Neural cell (in vitro differentiated cells): ENCODE results near the gene GINS1. TPM values are rescaled to one million over a fixed set of nuclear protein-coding genes. Genes with fewer than 3 reads are reported as not detected.

Experiments
- H2AFZ ChIP-seq: fragments of 200-600, 300-800 bp; sonication (generic), shearing (Covaris generic); 2 replicates; pipeline ENCODE4 v1.6.0; 2014; ENCODE audit warnings: low read depth, mild to moderate bottlenecking, antibody characterized with exemption, low read length, moderate library complexity
- H3F3A ChIP-seq: fragments of 200-600 bp; shearing (Covaris generic); 2 replicates; pipeline ENCODE4 v1.6.1; 2016; ENCODE audit warnings: mild to moderate bottlenecking, moderate library complexity, mixed read lengths, antibody characterized with exemption, low read length; ENCODE audit not compliant: insufficient read depth, poor library complexity, severe bottlenecking
- H3K27ac ChIP-seq: fragments of 200-600, 300-800 bp; sonication (generic), shearing (Covaris generic); 2 replicates; pipeline ENCODE4 v1.5.1; 2014; ENCODE audit warnings: mild to moderate bottlenecking, low read length, moderate library complexity
- H3K27me3 ChIP-seq: fragments of 300-800, 200-600 bp; sonication (generic), shearing (Covaris generic); 2 replicates; pipeline ENCODE4 v1.6.0; 2014; ENCODE audit warnings: mild to moderate bottlenecking, low read depth, low read length, moderate library complexity; ENCODE audit not compliant: insufficient read depth
- H3K36me3 ChIP-seq: fragments of 300-800, 200-600 bp; sonication (generic), shearing (Covaris generic); 2 replicates; pipeline ENCODE4 v1.5.1; 2014; ENCODE audit warnings: mild to moderate bottlenecking, antibody characterized with exemption, low read length, moderate library complexity; ENCODE audit not compliant: insufficient read depth
- H3K4me2 ChIP-seq: fragments of 300-800, 200-600 bp; sonication (generic), shearing (Covaris generic); 2 replicates; pipeline ENCODE4 v1.6.0; 2014; ENCODE audit warnings: mild to moderate bottlenecking, low read length
- H3K4me3 ChIP-seq: fragments of 300-800, 200-600 bp; sonication (generic), shearing (Covaris generic); 2 replicates; pipeline ENCODE4 v1.5.1; 2014; ENCODE audit warnings: mild to moderate bottlenecking, low read length, moderate library complexity
- H3K79me2 ChIP-seq: fragments of 200-600 bp; shearing (Covaris generic); replicated peaks from 2 replicates; pipeline ENCODE4 v1.6.0; 2014; ENCODE audit warnings: mild to moderate bottlenecking, low read length, moderate library complexity; ENCODE audit not compliant: insufficient read depth
- H3K9ac ChIP-seq: fragments of 300-800, 200-600 bp; sonication (generic), shearing (Covaris generic); 2 replicates; pipeline ENCODE4 v1.6.1; 2016; ENCODE audit warnings: mild to moderate bottlenecking, low read length, mixed read lengths
- H3K9me2 ChIP-seq: fragments of 200-600 bp; shearing (Covaris generic); 2 replicates; pipeline ENCODE4 v1.6.1; 2016; ENCODE audit warnings: mild to moderate bottlenecking, low read length, mixed read lengths; ENCODE audit not compliant: insufficient read depth
- H3K9me3 ChIP-seq: fragments of 200-600, 300-800 bp; sonication (generic), shearing (Covaris generic); 2 replicates; pipeline ENCODE4 v1.6.1; 2016; ENCODE audit warnings: mild to moderate bottlenecking, mixed run types, low read length, moderate library complexity, mixed read lengths
- H4K20me1 ChIP-seq: fragments of 200-600 bp; shearing (Covaris generic); 2 replicates; pipeline ENCODE4 v1.6.1; 2016; ENCODE audit warnings: mild to moderate bottlenecking, mixed run types; ENCODE audit not compliant: insufficient read depth
- CTCF ChIP-seq: fragments of 450-650 bp; IDR thresholded peaks from 2 replicates; pipeline ENCODE4 v1.5.1; 2014; ENCODE audit warnings: antibody characterized with exemption, mild to moderate bottlenecking, moderate library complexity; ENCODE audit not compliant: poor library complexity, severe bottlenecking
- EP300 ChIP-seq: fragments of 450-650 bp; conservative IDR thresholded peaks from 2 replicates; pipeline ENCODE4 v1.6.1; 2014; ENCODE audit warnings: antibody characterized with exemption, mild to moderate bottlenecking, moderate library complexity; ENCODE audit not compliant: poor library complexity, severe bottlenecking
- EZH2 ChIP-seq: fragments of 200-600, 300-800 bp; shearing (Covaris generic), sonication (generic); IDR thresholded peaks from 2 replicates; pipeline ENCODE4 v1.6.1; 2014; ENCODE audit warnings: antibody characterized with exemption, low read length, borderline replicate concordance, mild to moderate bottlenecking; ENCODE audit not compliant: insufficient read depth, poor library complexity, severe bottlenecking
- MXI1 ChIP-seq: fragments of 450-650 bp; conservative IDR thresholded peaks from 2 replicates; pipeline ENCODE4 v1.6.1; 2014; ENCODE audit warnings: antibody characterized with exemption, mild to moderate bottlenecking; ENCODE audit not compliant: poor library complexity, severe bottlenecking
- POLR2AphosphoS5 ChIP-seq: IDR thresholded peaks from 2 replicates; pipeline ENCODE4 v1.6.1; 2012
- RAD21 ChIP-seq: fragments of 450-650 bp; conservative IDR thresholded peaks from 2 replicates; pipeline ENCODE4 v1.6.1; 2014; ENCODE audit warnings: antibody characterized with exemption, mild to moderate bottlenecking, moderate library complexity
- REST ChIP-seq: IDR thresholded peaks from 2 replicates; pipeline ENCODE4 v1.6.1; 2012; ENCODE audit warnings: borderline replicate concordance
- SMC3 ChIP-seq: fragments of 450-650 bp; conservative IDR thresholded peaks from 2 replicates; pipeline ENCODE4 v1.6.1; 2014; ENCODE audit warnings: antibody characterized with exemption, mild to moderate bottlenecking, moderate library complexity; ENCODE audit not compliant: poor library complexity
- TAF1 ChIP-seq: IDR thresholded peaks from 2 replicates; pipeline ENCODE4 v1.6.1; 2012; ENCODE audit warnings: low read depth
- polyA plus RNA-seq: library from polyadenylated mRNA; depleted of rRNA; stranded (reverse); fragments of >200 nt; gene quantifications from 2 replicates; pipeline ENCODE4 v1.2.3, GENCODE V29; 2014

The GINS1 gene
- polyA plus RNA-seq, 1 donor from 2014 or later = 4.5 TPM

GRCh38 chr20:25464501-25465242, 57.2 kb downstream of the GINS1 start:
- Histone ChIP-seq H3K9me3 (no peaks in the 10 kb centered on the region), H3K27ac (no peak overlapping the region), H3K36me3 (peaks cover 4% of the 10 kb centered on the region), H3K79me2 (no peaks in the 10 kb centered on the region), H3K27me3 (no peaks in the 10 kb centered on the region), H3K9me2 (no peaks in the 10 kb centered on the region), H2AFZ (no peak overlapping the region), H3F3A (no peaks in the 10 kb centered on the region), H3K9ac (no peak overlapping the region), H3K4me2 (no peak overlapping the region), H3K4me3 (no peak overlapping the region), H4K20me1 (no peaks in the 10 kb centered on the region)
- TF ChIP-seq REST = no peak

- Histone ChIP-seq H3K36me3 (peaks cover 4% of the 10 kb centered on the region), H4K20me1 (no peaks in the 10 kb centered on the region), H2AFZ (no peak overlapping the region), H3F3A (no peaks in the 10 kb centered on the region), H3K4me3 (no peak overlapping the region), H3K27me3 (no peaks in the 10 kb centered on the region), H3K79me2 (no peaks in the 10 kb centered on the region), H3K9ac (no peak overlapping the region), H3K9me2 (no peaks in the 10 kb centered on the region), H3K4me2 (no peak overlapping the region), H3K9me3 (no peaks in the 10 kb centered on the region), H3K27ac (no peak overlapping the region)
- no peak for TF ChIP-seq EP300
- no peak for TF ChIP-seq REST
- no peak for TF ChIP-seq CTCF
- TF ChIP-seq SMC3 = no peak
- TF ChIP-seq EZH2 = no peak
- TF ChIP-seq RAD21 = no peak
- no peak for TF ChIP-seq POLR2AphosphoS5
- TF ChIP-seq MXI1 = no peak
- no peak for TF ChIP-seq TAF1
Observed at GRCh38 chr20:25465243-25466135, 58.0 kb downstream of the GINS1 start.
